Large intestine (tissue), 3 donors: ENCODE data around the gene CMYA5. TPM values are rescaled to one million over a fixed set of nuclear protein-coding genes. Genes with fewer than 3 reads are reported as not detected.

Source experiments
- DNase-seq, 2 donors: peaks; one replicate each; pipeline versions ENCODE4 v3.0.0 to v3.0.0-alpha.2; 2013
- H3K27ac ChIP-seq: one replicate; pipeline ENCODE4 v1.5.1; 2013; ENCODE audit warnings: low read length
- H3K27me3 ChIP-seq: 2 replicates; pipeline ENCODE4 v1.6.1; 2013; ENCODE audit warnings: low read length; ENCODE audit not compliant: control insufficient read depth, insufficient read depth
- H3K36me3 ChIP-seq: 2 replicates; pipeline ENCODE4 v1.6.1; 2013; ENCODE audit warnings: low read length; ENCODE audit not compliant: control insufficient read depth, insufficient read depth
- H3K4me1 ChIP-seq: one replicate; pipeline ENCODE4 v1.6.1; 2013; ENCODE audit warnings: low read length; ENCODE audit not compliant: control insufficient read depth, insufficient read depth
- H3K4me3 ChIP-seq: one replicate; pipeline ENCODE4 v1.5.1; 2013; ENCODE audit warnings: low read length
- H3K9me3 ChIP-seq: one replicate; pipeline ENCODE4 v1.6.1; 2013; ENCODE audit warnings: mild to moderate bottlenecking, low read depth, low read length, moderate library complexity; ENCODE audit not compliant: control insufficient read depth
- WGBS: methylation state at CpG from one replicate; pipeline ENCODE4 v1.1.5; 2013; ENCODE audit warnings: low lambda C conversion rate; ENCODE audit not compliant: insufficient coverage; 5-methylcytosine and 5-hydroxymethylcytosine counted together
- polyA plus RNA-seq: library from polyadenylated mRNA; unstranded; fragments of 120-200 nt; gene quantifications from one replicate; pipeline ENCODE4 v1.2.1, GENCODE V29; 2013

Gene CMYA5
- polyA plus RNA-seq, 1 donor = 2.3 TPM

GRCh38 chr5:79792463-79792862 lies 102.8 kb downstream of the CMYA5 start:
- no peak overlapping the region for H3K27ac ChIP-seq
- no peak for DNase-seq
- H3K27me3 ChIP-seq = no peaks in the 10 kb centered on the region
- no peaks in the 10 kb centered on the region for H3K4me1 ChIP-seq
- H3K9me3 ChIP-seq = no peaks in the 10 kb centered on the region
- no peaks in the 10 kb centered on the region for H3K36me3 ChIP-seq
- H3K4me3 ChIP-seq = no peak overlapping the region

DNA sequence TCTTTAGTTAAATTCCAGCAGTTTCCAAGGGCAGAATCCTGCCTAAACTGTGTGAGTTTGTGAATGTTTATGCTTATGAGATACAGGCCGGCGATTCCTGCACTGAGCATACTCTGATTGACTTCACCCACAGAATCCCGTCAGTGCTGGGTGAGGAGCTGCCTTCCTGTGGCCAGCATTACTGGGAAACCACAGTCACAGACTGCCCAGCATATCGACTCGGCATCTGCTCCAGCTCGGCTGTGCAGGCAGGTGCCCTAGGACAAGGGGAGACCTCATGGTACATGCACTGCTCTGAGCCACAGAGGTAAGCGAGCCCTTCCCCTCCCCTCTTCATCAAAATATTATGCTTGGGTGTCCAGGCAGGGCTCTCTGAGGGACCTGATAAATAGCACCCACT lies 103.7 kb downstream of the CMYA5 start:
- H3K4me3 ChIP-seq = no peak overlapping the region
- H3K27me3 ChIP-seq = no peaks in the 10 kb centered on the region
- no peaks in the 10 kb centered on the region for H3K36me3 ChIP-seq
- no peak overlapping the region for H3K27ac ChIP-seq
- no peaks in the 10 kb centered on the region for H3K9me3 ChIP-seq
- no peak for DNase-seq
- WGBS = no CpG with 5 or more reads among the region's 7 CpGs
- H3K4me1 ChIP-seq = no peaks in the 10 kb centered on the region

DNA sequence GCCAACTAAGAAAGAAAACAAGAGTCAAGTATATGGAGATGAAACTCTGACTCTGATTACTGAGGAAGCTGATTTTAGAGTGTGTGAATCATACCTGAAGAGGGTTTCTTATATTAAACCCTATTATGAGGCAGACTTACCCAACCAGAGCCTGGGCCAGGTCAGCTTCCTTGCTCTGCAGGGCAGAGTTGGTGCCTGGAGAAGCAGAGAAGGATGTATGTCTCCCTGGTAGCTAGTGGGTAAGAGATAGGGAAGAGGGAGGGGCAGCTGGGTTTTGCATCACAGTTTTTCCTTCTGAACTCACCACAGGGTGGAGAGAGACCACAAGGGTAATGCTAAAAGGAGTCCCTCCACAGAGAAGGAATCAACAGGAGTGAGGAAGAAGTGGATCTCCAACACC lies 104.1 kb downstream of the CMYA5 start:
- Histone ChIP-seq H3K36me3 (no peaks in the 10 kb centered on the region), H3K4me1 (no peaks in the 10 kb centered on the region), H3K9me3 (no peaks in the 10 kb centered on the region), H3K4me3 (no peak overlapping the region), H3K27me3 (no peaks in the 10 kb centered on the region), H3K27ac (no peak overlapping the region)
- DNase-seq = no peak

DNA sequence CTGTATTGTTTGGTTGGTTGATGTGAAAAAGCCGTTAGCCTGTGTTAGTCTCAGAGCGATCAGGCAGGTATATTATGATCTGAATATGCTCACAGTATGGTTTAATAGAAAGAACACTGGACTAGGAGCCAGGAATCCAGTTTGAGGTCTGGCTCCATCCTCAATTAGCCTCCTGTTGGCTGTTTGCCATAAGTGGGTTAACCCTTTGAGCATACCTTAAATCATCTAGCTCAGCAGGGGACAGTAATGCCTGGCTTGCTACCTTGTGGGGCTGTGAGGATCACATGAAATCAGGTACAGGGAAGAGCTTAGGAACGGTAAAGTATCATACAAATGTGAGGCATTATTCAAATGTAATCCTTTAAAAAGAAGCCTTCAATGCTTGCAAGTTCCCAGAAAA lies 104.7 kb downstream of the CMYA5 start:
- Histone ChIP-seq H3K4me3 (no peak overlapping the region), H3K9me3 (no peaks in the 10 kb centered on the region), H3K27ac (no peak overlapping the region), H3K36me3 (no peaks in the 10 kb centered on the region), H3K27me3 (no peaks in the 10 kb centered on the region), H3K4me1 (no peaks in the 10 kb centered on the region)
- no CpG with 5 or more reads among the region's 3 CpGs for WGBS
- DNase-seq = no peak

DNA sequence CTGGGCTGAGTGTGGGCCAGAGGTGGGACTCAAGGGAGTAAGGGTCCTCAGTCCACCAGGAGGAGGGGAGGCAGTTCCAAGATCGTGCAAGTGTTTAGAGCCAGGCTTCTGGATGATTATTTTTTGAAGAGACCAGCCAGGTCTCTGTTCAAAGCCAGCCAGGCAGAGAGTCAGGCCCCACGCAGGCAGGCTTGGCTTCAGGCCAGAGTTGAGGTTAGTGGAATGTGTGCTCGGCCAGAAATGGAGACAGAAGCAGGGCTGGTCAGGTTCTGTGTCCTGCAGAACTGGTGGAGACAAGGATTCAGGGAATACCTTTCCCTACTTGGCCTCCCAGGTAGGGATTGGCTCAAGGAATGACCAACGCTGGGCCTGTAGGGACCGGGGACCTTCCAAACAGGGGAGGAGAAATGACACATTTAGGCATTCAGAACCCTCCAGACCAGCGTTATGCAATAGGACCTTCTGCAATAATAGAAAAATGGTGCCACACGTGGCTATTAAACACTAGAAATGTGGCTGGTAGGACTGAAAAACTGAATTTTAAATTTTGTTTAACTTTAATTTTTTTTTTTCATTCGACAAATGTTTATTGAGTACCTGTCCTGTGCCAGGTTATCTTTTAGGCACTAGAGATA lies 106.2 kb downstream of the CMYA5 start:
- no peak overlapping the region for H3K4me3 ChIP-seq
- peak in 1 of 2 donors; percentile 12 for DNase-seq
- no peak overlapping the region for H3K27ac ChIP-seq
- H3K27me3 ChIP-seq = no peaks in the 10 kb centered on the region
- no peaks in the 10 kb centered on the region for H3K9me3 ChIP-seq
- no peaks in the 10 kb centered on the region for H3K36me3 ChIP-seq
- no peaks in the 10 kb centered on the region for H3K4me1 ChIP-seq
- 100% methylated on average over 1 of the region's 8 CpGs for WGBS

GRCh38 chr5:79798893-79799590 lies 109.4 kb downstream of the CMYA5 start:
- no peaks in the 10 kb centered on the region for H3K36me3 ChIP-seq
- H3K4me1 ChIP-seq = no peaks in the 10 kb centered on the region
- DNase-seq = no peak
- H3K27me3 ChIP-seq = no peaks in the 10 kb centered on the region
- H3K27ac ChIP-seq = no peak overlapping the region
- WGBS = 94% methylated on average over 3 of the region's 7 CpGs
- H3K9me3 ChIP-seq = no peaks in the 10 kb centered on the region
- no peak overlapping the region for H3K4me3 ChIP-seq

DNA sequence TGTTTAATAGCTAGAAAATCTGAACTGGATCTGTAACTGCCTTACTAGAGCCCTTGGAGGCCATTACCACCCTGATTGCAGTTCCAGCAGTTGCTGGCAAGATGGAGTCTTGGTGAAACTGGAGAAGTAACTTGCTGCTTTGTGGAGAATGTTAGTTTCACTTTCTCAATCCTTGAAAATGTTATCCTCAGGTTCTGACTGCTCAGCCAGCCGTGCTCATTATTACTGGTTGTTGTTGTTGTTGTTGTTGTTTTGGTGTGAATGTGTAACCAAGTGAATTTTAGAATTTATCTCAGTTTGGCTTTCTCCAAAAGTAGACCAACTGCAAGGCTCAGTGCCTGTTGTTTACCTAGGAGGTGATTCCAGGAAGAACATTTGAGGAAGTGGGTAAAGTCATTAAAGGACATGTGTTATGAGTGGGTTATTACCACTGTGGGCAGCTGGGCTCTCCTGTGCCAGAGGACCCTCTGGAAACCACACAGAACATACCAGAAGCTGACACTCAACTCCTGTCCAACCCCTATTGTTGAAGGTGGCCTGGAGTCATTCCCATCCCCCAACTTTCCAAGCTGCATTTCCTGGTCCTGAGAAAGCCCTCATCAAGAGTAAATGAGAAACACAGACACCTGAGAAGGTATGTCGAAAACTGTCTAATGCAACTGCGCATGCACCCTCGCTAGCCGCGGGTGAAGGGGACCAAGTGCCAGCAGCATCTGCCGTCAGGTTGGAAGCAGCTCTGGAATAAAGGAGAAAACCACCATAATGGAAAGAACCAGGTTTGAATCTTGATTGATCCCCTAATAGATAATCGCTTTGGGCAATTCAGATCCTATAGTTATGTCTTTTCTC lies 111.6 kb downstream of the CMYA5 start:
- no peaks in the 10 kb centered on the region for H3K27me3 ChIP-seq
- WGBS = 83% methylated on average over 1 of the region's 8 CpGs
- H3K4me3 ChIP-seq = no peak overlapping the region
- no peaks in the 10 kb centered on the region for H3K9me3 ChIP-seq
- no peaks in the 10 kb centered on the region for H3K36me3 ChIP-seq
- DNase-seq = peak in 1 of 2 donors; percentile 20
- no peaks in the 10 kb centered on the region for H3K4me1 ChIP-seq
- H3K27ac ChIP-seq = no peak overlapping the region

DNA sequence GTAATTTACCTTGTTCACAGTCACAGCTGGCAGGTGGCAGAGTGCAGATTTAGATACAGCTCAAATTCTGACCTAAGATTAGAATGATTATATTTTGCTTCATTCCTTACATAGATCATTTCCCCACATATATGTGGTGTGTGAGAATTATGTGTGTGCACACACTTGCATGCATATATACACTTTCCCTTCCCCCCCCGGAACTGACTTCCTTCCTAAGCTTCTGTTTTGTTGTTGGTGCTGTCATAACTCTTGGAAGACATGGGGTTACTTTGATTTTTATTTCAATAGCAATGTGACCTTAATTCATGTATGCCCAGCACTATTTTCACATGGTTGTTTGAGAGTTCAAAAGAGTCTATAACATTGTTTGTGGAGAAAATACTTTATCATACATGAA lies 112.8 kb downstream of the CMYA5 start:
- Histone ChIP-seq H3K4me3 (no peak overlapping the region), H3K27ac (no peak overlapping the region), H3K9me3 (no peaks in the 10 kb centered on the region), H3K27me3 (no peaks in the 10 kb centered on the region), H3K4me1 (no peaks in the 10 kb centered on the region), H3K36me3 (no peaks in the 10 kb centered on the region)
- no peak for DNase-seq
- 100% methylated on average over 1 of the region's 1 CpG for WGBS

DNA sequence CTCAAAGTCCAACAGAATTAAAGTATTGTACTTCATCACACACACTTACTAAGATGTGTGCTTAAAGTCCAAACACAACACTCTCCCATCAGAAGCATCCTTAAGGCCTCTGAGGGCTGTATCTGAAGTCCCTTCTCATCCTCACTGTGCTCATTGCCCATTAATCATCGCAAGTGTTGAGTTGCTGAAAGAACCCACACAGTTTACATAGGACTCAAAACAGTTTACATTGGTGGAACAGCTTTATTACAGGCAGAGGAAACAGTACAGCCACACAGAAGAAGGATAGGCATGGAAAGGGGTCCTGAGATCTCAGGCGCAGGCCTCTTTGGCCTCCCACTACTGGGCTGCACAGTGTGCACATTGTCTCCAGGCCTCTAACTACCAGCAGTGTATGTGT lies 113.4 kb downstream of the CMYA5 start:
- Histone ChIP-seq H3K36me3 (no peaks in the 10 kb centered on the region), H3K27me3 (no peaks in the 10 kb centered on the region), H3K27ac (no peak overlapping the region), H3K9me3 (no peaks in the 10 kb centered on the region), H3K4me1 (no peaks in the 10 kb centered on the region), H3K4me3 (no peak overlapping the region)
- no CpG with 5 or more reads among the region's 2 CpGs for WGBS
- DNase-seq = no peak

DNA sequence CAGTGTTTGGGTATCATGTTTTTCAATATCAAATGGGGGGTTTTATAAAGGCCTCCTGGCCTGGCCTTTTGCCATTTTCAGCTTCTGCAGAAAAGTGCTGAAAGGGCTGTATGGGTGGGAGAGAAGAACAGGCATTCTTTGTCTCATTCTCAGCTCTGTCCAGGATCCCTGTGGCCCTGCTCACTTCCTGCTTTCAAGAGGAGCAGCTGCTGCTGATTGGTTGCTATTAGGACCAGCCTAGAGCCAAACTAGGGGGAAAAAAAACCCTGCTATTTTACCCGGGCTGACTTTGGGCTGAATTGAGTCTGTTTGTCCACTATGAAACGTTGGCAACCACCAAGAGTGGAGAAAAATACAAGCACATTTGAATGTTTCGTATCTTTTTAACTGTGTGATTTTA lies 117.1 kb downstream of the CMYA5 start:
- Histone ChIP-seq H3K36me3 (no peaks in the 10 kb centered on the region), H3K27me3 (no peaks in the 10 kb centered on the region), H3K9me3 (no peaks in the 10 kb centered on the region), H3K27ac (no peak overlapping the region), H3K4me1 (no peaks in the 10 kb centered on the region), H3K4me3 (no peak overlapping the region)
- WGBS = no CpG with 5 or more reads among the region's 3 CpGs
- no peak for DNase-seq
